Activated CD4-positive, alpha-beta T cell treated with anti-CD3 and anti-CD28 coated beads, Interleukin-2, Interleukin-6, amounts not matched to agents 100 ng/mL and 50 ng/mL, durations not matched to agents 16 hours and 8 hours (primary cell): ENCODE data around the gene DGKD.

Experiments
- DNase-seq: peaks from one replicate; pipeline ENCODE4 v3.0.0-alpha.2; 2020

The DGKD gene

DNA sequence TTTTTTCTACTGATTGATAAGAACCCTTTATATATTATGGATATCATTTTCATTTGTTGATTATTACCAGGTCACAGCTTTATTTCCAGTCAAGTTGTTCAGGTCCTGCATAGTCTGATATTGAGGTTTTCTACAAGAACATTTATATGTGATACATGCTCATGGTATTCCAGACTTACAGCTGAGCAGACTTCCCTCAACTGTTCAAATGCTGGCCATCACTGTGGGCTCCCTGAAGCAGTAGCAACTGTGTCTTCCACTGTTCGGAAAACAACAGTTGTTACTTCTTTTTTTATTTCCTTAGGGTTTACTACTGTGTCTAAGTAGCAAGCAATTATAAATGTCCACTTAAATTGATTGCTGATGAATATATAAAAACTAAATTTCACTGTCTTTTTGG, 79.5 kb downstream of the DGKD start:
- no peak for DNase-seq

DNA sequence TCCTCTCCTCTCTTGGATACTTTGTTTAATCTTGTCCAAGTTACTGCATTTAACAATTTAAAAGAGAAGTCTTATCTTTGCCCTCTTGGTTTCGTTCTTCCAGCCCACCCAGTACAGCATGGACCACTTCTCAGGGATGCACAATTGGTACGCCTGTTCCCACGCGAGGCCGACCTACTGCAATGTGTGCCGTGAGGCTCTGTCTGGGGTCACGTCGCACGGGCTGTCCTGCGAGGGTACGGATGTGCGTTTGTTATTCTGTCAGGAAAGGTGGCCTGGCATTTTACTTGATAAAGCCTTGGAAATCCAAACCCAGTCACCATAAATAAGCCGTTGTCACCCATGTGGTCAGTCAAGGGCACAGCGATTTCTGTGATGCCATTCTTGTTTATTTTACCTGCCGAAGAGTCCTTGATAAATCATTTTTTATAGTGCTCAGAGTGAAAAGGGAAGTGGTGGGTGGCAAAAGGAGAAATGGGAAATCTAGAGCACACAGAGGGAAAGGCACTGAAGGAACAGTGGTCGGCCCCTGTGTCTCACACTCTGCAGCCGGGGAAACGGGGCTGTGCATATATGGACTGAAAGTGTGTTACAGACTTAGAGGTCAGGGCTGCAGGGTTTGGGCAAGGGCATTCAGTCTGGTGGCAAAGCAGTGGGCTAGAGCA, 80.5 kb downstream of the DGKD start:
- no peak for DNase-seq

DNA sequence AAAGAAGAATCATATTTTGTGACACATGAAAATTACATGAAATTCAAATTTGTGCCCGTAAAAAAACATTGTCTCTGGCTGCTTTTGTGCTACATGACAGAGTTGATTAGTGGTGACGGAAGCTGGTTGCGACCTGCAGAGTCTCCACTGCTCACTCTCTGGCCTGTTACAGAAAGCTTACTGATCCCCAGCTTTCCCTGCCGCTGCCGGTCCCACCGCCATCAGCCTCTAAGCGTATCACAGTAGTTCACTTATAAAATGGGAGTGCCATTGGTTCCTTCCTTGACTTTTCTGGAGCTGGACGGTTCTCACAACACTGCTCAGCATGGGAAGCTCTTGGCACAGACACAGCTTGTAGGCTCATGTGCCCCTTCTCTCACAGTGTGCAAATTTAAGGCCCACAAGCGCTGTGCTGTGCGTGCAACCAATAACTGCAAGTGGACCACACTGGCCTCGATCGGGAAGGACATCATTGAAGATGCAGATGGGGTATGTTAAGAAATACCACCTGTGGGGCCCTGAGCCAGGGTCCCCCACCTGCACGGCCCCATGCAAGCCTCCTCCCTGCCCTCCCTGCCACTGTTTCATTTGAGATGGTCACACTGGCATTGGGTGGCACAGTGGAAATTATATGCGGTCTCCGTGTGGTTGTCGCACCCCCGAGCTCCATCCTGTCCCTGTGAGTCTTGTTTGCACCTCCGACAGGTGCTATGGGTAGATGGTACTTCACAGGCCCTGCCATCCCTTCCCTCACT, 81.3 kb downstream of the DGKD start:
- DNase-seq, result no peak

DNA sequence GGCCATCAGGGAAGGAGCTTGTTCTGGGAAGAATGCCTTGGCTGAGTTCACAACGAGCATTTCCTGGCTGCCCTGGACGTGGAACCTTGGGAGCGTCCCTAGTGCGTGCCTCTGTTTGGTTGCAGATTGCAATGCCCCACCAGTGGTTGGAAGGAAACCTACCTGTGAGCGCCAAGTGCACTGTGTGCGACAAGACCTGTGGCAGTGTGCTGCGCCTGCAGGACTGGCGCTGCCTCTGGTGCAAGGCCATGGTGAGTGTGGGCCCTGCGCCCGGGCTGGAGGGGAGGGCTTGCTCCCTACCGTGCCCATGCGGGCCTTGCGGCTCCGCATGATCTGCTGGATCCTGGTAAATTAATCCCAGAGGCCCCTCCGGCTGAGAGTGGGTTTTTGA, 81.9 kb downstream of the DGKD start:
- no peak for DNase-seq

DNA sequence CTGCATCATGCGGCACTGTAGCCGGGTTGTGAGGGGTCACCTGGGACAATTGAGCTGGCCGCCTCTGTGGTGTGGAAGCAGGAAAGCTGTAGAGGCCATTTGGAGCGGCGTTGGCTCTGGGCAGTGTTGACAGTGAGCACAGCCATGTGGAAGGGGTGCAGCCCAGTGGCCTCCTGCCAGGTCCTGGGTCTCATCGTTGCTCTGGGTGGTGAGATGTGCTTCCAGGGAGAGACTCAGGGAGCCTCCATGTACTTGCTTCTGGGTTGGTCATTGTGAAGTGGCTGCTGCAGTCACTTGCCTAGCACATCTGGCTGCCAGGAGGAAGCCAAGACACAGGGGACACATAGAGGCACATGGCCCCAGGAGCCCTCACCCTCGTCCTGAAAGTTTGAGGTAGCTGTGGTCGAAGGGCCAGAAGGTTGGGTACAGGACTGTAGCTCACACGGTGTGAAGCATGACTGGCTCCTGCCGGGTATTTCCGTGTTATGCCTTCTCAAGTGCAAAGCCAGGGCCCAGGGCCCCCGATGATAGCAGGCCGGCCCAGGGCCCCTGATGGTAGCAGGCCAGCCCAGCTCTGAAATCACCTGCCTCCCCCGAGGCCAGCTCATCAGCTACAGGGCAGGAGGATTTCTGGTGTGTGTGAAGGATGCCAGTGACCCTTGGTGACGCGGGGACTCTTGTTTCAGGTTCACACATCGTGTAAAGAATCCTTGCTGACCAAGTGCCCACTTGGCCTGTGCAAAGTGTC, 82.6 kb downstream of the DGKD start:
- no peak for DNase-seq

DNA sequence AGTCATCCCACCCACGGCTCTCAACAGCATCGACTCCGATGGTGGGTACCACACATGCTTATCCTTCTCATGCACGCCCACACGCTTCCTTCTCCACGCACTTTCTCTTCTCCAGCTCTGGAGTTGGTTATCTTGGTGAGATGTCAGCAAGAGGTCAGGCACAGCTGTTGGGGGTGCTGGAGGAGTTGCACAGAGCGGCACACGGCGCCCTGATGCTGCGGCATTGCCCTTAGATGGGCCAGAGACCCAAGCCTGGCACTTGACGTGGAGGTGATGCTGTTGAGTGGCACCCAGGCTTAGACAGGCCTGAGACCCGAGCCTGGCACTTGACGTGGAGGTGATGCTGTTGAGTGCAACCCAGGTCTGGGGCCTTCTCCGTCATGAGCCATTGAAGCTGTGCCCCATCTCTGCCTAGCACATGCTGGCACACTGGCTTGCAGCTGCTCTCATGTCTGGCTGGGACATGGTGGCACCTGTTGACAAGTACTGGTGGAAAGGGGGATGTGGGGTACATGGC, 83.2 kb downstream of the DGKD start:
- no peak for DNase-seq

DNA sequence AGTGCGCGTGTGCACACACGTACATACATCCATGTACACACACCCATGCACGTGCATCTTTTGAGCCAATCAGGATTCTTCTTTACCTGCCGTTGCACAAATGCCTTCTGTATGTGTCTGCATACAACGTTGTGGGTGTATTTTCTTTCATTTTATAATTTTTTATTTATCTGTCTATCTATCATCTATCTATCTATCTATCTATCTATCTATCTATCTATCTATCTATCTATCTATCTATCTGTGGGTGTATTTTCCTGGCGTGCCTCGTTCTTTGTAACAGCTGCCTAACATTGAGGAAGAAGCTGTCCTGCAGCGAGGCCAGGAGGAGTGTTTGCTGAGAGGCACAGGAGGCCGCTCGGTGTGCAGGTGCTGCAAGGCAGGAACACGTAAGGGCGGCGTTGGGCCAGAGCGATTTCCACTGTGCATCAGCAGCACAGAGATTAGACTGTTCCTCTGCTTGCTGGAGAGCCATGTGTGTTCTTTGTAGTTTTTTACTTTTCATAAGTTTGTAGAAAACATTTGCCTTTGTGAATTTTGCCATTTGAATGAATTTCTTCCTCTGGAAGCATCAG, 84.4 kb downstream of the DGKD start:
- DNase-seq, result no peak

DNA sequence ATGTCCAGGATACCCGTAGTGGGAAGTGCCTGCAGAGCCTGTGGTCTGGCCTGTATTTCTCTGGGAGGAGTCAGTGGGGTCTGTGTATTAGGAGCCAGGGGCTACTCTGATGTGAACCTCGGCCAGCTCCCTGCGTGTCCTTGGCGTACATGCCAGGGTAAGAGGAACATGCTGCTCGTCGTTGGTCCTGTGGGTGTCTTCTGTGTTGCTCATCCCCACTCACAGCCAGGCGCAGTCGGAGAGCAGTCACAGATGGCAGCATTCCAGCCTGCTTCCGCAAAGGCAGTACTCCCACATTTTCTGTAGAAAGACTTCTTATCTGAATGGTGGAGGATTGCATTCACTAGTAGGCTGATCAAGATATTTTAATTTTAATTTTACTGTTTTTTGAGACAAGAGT, 84.9 kb downstream of the DGKD start:
- DNase-seq, result no peak

DNA sequence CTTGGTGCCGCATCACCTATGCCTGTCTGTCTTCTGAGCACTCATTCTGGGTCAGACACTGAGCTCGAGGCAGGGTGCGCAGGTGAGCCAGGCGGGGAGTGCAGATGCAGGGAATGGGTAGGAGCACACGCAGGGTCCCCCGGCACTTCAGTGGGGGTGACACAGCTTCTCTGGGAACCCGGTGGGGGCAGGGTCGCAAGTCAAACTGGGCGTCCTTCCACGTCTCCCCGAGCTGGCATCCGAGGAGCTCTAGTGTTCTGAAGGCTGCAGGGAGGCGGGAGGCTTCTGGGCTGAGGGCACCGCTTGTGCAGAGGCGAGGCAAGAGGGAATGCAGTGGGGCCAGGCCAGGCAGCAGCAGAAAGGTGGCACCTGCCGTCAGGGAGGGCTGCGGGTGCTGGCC, 86.0 kb downstream of the DGKD start:
- no peak for DNase-seq

DNA sequence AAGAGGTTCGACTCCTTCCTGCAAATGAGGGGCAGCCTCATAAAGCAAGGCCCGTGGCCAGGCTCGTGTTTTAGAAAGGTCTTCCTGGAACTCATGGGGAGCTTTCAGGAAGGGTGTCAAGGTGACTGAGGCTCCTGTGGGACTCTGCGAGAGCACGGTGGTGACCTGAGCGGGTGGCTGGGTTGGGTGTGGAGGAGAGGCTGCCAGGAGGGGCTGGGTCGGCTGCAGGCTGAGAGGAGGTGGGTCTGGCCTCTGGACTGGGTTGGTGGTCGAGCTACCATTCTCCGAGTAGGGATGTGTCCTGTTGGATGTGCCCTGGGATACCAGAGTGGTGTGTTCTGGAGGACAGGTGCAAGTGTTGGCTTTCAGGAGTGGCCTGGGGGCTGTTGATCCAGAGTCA, 86.4 kb downstream of the DGKD start:
- no peak for DNase-seq

DNA sequence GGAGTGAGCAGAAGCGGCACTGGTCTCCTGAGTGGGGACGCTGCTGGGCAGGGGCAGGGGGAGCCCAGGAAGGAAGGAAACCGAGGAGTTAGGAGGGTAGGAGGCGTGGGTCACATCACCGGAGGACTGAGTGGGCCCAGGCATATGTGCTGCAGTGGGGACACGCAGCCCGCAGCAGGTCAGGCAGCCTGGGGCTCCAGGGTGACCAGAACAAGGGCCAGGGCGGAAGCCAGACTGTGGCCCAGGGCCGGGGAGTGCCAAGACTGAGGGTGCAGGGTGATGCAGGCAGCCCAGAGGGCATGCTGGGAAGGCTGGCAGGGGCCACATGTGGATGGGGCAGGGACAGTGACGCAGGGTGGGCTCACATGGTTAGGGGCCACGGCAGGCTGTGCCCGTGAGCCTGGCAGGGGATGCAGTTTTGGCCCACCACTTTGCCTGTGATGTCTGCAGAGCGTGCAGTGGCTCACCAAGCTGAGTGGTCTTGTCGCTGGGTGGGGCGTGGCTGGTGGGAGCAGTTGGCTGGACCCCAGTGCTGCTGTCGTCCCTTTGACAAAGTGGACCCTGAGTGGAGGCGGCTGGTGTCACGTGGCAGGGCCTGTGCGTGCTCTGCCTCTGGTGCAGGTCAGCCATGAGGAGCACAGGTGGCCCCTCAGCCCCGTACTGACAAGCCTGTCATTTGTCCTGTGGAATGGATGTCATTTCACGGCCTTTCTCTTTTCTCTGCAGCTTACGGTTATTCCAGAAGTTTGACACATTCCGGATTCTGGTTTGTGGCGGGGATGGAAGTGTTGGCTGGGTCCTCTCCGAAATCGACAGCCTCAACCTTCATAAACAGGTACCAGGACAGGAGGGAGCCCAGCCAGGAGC, 87.1 kb downstream of the DGKD start:
- no peak for DNase-seq

DNA sequence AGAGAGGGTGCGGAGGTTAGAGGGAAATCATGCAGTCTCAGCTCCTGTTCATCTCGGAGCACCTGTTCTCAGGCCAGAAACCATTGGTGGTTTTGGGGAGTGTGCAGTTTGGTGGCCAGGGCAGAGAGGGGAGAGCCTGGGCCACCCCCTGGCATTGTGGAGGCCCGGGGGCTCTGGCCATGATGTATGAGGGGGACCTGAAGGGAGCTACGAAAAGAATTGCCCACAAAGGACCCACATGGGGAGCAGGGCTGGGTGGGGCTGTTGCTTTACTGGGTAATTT, 87.7 kb downstream of the DGKD start:
- DNase-seq, result no peak

DNA sequence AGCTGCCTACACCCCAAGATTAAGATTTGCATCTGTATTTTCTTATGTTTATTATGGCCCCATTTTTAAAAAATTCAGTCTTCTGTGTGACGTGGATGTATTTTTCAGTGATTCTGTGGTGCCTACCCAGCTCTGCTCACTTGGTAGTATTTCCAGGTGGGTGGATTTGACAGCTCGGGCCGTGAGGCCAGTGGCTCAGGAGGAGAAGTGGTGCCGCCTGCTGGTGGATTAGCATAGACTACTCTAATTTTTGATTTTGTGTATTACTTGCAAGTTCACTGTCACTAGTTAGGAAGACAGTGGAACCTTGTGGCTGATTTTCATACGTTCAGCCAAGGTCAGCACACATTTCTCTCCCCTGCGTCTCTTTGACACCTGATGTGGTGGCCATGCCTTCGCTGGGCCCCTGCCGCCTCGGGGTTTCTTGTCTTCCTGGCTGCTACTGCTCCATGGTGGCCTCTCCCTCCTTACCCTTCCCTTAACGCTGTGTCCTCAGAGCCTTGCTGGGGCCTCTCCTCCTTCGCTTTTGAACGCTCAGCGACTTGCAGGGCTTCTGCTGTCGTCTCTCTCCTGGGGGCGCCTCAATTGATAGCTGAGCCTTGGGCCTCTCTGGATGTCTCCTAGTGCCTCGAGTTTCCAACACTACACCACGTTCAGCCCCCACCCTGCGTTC, 89.4 kb downstream of the DGKD start:
- DNase-seq, result peak; percentile 85

DNA sequence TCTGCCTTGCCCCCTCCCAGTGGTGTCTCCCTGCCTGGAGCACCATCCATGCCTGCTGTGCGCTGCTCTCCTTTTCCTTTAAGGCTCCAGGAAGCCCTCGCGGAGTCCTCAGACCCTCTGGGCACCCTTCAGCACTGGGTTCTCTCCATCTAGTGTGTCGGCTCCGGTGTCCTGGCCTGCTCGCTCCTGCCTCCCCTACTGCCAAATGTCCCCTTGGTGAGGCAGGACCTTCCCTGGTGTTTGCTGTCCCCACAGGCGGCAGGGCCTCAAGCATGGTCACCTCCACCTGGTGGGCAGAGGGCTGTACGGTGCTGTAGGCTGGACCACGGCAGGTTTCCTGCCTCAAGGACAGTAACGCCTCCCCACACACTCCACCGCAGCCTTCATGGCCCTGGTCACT, 90.2 kb downstream of the DGKD start:
- no peak for DNase-seq

DNA sequence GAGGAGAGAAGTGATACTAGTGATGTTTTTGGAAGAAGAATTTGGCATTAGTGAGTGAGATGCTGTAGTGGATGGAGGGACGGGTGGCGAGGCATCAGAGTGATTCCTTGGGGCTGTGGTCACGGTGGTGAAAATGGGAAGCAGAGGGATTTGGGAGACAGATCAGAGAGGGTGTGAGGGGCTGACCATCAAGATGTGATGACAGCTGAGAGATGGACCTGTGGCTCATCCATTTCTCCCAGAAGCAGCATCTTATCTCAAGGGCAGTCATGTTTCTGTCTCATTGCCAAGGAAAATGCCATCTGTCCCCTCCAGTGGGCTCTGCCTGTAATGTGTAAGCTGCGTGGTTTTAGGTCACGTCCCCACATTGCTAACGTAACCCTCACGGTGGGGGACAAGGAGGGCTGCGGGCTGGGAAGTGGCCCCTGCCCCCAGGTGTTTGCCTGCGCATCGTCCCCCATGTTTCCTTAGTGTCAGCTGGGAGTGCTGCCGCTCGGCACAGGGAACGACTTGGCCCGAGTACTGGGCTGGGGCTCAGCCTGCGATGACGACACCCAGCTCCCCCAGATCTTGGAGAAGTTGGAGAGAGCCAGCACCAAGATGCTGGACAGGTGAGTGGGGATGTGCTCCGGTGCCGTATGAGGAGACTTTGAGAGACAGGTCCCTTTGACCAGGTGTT, 91.0 kb downstream of the DGKD start:
- no peak for DNase-seq

DNA sequence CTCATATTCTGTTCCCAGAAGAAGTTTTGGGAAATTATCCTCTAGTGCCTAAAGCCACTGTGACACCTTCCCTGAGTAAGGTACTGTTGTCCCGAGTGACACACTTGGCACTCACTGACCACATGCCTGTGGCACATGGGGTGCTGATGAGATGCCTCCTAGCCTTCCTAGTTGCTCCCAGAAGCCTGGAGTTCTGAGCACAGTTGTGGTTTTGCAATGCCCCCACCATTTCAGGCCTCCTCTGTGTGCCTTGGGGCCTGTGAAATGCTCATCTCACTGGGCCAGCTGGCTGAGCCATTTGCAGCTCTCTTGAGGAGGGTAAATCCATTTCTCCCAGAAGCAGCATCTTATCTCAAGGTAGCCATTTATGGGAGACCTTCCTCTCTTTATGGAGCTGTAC, 91.8 kb downstream of the DGKD start:
- DNase-seq, result no peak

DNA sequence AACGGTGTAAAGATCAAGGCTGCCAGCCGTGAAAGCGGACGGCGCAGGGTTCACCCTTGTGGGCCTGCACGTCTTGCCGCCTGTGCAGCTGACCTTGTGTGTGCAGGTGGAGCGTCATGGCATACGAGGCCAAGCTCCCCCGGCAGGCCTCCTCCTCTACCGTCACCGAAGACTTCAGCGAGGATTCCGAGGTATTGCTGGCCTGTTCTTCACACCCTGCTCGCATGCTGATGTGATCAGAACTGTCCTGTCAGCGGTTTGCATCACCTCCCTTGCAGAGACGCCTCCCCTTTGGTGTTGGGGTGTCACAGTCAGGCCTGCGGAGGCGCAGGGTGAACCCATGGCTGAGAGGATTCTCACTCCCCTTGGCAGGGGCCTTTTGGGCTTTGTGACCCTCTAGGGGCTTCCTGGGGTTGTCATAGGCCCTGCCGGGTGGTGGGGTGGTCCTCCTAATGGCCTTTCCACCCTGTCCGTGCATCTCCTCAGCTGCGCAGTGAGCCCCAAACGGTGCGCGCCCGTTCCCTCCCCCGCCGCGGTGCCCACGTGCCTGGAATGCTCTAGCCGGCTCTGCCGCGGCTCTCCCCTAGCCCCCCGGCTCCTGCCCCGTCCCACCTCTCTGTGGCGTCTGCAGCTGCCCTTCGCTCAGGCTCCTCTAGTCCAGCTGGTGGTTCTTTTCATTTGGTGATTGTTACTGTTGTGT, 92.5 kb downstream of the DGKD start:
- no peak for DNase-seq

DNA sequence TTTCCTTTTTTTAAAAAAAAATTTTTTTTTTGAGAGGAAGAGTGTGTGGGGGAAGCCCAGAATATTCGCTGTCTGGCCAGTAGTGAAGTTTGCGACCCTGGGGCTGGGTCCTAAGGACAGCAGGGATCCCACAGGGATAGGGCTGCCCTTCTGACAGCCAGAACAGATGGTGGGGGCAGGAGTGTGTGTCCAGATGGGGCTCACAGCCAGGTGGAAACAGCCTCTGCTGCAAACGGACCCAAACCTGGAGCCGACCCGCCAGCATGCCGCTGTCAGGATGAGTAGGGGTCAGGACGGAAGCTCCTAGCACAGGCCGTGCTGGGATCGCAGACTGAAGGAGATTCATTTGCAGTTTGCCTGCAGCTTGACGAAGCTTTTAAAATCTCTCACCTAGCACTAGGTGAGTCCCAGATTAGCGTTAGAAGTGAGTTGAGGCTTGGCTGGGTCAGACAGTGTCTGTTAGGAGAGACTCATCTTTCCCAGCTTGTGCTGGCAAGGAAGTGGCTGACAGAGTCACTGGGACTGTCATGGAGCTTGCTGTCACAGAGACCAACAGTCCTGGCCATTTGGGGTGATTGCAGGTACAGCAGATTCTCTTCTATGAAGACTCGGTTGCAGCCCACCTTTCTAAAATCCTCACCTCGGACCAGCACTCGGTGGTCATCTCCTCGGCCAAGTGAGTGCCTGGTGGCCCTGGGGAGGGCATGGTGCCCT, 93.4 kb downstream of the DGKD start:
- DNase-seq, result no peak

DNA sequence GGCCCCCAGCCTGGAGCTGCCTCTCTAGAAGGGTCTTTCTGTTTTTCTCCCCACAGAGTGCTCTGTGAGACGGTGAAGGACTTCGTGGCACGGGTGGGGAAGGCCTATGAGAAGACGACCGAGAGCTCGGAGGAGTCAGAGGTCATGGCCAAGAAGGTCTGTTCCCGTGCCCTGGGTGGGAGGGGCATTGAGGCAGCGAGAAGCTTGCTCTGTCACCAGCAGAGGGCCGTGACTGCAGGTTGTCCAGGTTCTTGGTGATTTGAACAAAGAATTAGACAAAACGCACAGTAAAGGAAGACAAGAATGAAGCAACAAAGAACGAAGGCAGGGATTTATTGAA, 93.9 kb downstream of the DGKD start:
- no peak for DNase-seq

DNA sequence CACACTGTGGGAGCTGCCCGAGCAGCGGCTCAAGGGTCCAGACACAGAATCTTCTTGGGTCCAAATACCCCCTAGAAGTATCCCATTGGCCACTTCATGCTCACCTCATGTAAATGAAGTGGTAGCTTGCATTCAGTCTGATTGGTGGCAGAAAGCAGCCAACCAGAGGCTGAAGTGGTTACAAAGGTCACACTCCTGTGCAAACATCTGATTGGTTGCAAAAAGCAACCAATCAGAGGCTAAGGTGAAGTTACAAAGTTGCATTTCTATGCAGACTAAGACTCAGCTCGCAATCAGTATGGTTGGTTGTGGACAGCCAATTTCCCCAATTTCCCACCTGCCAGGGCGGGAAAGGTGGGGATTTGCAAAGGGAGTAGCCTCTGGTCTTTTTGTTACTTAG, 94.3 kb downstream of the DGKD start:
- no peak for DNase-seq
